HepG2 (cell line): ENCODE results near the gene KRT76. TPM values are rescaled to one million over a fixed set of nuclear protein-coding genes. Genes with fewer than 3 reads are reported as not detected.
A peak's percentile ranks its signal among the peaks of the same experiment; 100 is the strongest.

ENCODE experiments used
- ATAC-seq: fragments of 200-7000 bp; cut with Tn5 transposase; 3 replicates; pipeline ENCODE4 v1.9.1; 2020; ENCODE audit warnings: mild to moderate bottlenecking, moderate library complexity
- BruUV-seq: library from RNA; stranded (reverse); fragments of 400-500 nt; replicated peaks from 2 replicates; lab custom pipeline; 2021; lab: Mats Ljungman, UMichigan
- CTCF ChIA-PET: fragments of 300-600 bp; formaldehyde crosslinking; extraction: SDS; loops from one replicate; lab custom pipeline; 2021; ENCODE audit warnings: low total read pairs, inconsistent platforms, low intra/inter-chr PET ratio; lab: Yijun Ruan, JAX
- POLR2A ChIA-PET: fragments of 350-600 bp; sonication (Branson Sonifier 250); formaldehyde crosslinking; loops from one replicate; lab custom pipeline; 2020; ENCODE audit warnings: antibody characterized with exemption, inconsistent platforms; lab: Yijun Ruan, JAX
- DNase-seq: peaks from one replicate; pipeline ENCODE4 v3.0.0-alpha.2; 2015; ENCODE audit warnings: low spot score
- FAIRE-seq: peaks from 3 replicates; lab custom pipeline; 2011; peaks lifted over from hg19 to GRCh38; lab: Jason Lieb, UNC
- H2AFZ ChIP-seq: one replicate; pipeline ENCODE4 v1.6.1; 2011; ENCODE audit warnings: low read length, inconsistent platforms
- H3K27ac ChIP-seq: fragments of 300-600 bp; 3 replicates; pipeline ENCODE4 v1.8.0; 2011; ENCODE audit warnings: mixed run types, mild to moderate bottlenecking, mixed read lengths, low read length, inconsistent platforms; ENCODE audit not compliant: insufficient read depth; ENCODE audit errors: extremely low read length
- H3K27me3 ChIP-seq, 2 experiments: fragments of 200-600 bp in 1 of 2; 2 replicates in 1 of 2; 3 replicates in 1 of 2; pipeline versions ENCODE4 v1.6.0 to v1.8.0; 2011; ENCODE audit warnings: low read length in 2 of 2, mild to moderate bottlenecking in 2 of 2, moderate library complexity in 2 of 2, inconsistent platforms in 1 of 2; ENCODE audit not compliant: insufficient read depth in 2 of 2, control insufficient read depth in 1 of 2
- H3K36me3 ChIP-seq, 2 experiments: fragments of 200-600 bp in 1 of 2; replicated peaks in 1 of 2; 2 replicates in 1 of 2; 3 replicates in 1 of 2; pipeline versions ENCODE4 v1.5.1 to v1.8.0; 2011; ENCODE audit warnings: low read length in 2 of 2, inconsistent platforms in 1 of 2; ENCODE audit not compliant: insufficient read depth in 2 of 2, control insufficient read depth in 1 of 2
- H3K4me1 ChIP-seq: 2 replicates; pipeline ENCODE4 v1.5.1; 2012; ENCODE audit warnings: low read length, inconsistent platforms; ENCODE audit not compliant: insufficient read depth
- H3K4me2 ChIP-seq: 2 replicates; pipeline ENCODE4 v1.6.0; 2011; ENCODE audit warnings: low read depth, low read length, inconsistent platforms
- H3K4me3 ChIP-seq, 3 experiments: fragments of 200-600 bp in 1 of 3; sonication (generic), shearing (Covaris generic) in 1 of 3; replicated peaks in 1 of 3; 2 replicates each; pipeline ENCODE4 v1.5.1; 2011 to 2016; ENCODE audit warnings: low read length in 3 of 3, inconsistent platforms in 2 of 3, low read depth in 2 of 3, mild to moderate bottlenecking in 2 of 3, control low read depth in 1 of 3, mixed read lengths in 1 of 3; ENCODE audit not compliant: insufficient read depth in 1 of 3
- H3K79me2 ChIP-seq: one replicate; pipeline ENCODE4 v1.6.1; 2011; ENCODE audit warnings: low read length, inconsistent platforms; ENCODE audit not compliant: insufficient read depth
- H3K9ac ChIP-seq: 2 replicates; pipeline ENCODE4 v1.6.0; 2011; ENCODE audit warnings: mild to moderate bottlenecking, low read depth, low read length, inconsistent platforms; ENCODE audit not compliant: insufficient read depth
- H3K9me3 ChIP-seq: 2 replicates; pipeline ENCODE4 v1.5.1; 2012; ENCODE audit warnings: mild to moderate bottlenecking, low read length
- H4K20me1 ChIP-seq: 2 replicates; pipeline ENCODE4 v1.6.0; 2011; ENCODE audit warnings: inconsistent platforms, mild to moderate bottlenecking, low read length, moderate library complexity; ENCODE audit not compliant: insufficient read depth
- CREB1 ChIP-seq, 2 experiments: fragments of 450-650 bp in 1 of 2; IDR thresholded peaks; 2 replicates each; pipeline ENCODE4 v1.6.1; 2016 to 2017; ENCODE audit warnings: control low read depth in 1 of 2, mild to moderate bottlenecking in 1 of 2, missing compliant biosample characterization in 1 of 2, missing genetic modification characterization in 1 of 2
- POLR2G ChIP-seq: fragments of 200-400 bp; formaldehyde crosslinking; IDR thresholded peaks from 2 replicates; pipeline ENCODE4 v1.6.1; 2018; ENCODE audit warnings: mild to moderate bottlenecking, low read depth, low read length, moderate library complexity
- WGBS: methylation state at CpG from one replicate; pipeline ENCODE4 v1.1.6; 2017; ENCODE audit warnings: low lambda C conversion rate; 5-methylcytosine and 5-hydroxymethylcytosine counted together
- in situ Hi-C: cut with HindIII; loops from 2 replicates; pipeline ENCODE4 v1.10.0; 2017; ENCODE audit warnings: low pct_unique_long_range_greater_than_20kb; ENCODE audit not compliant: extremely low pct_ligation_motif_present
- intact Hi-C: fragments of 100-400 bp; cut with micrococcal nuclease; formaldehyde crosslinking; loops from one replicate; pipeline ENCODE4 v1.10.0; 2022; ENCODE audit not compliant: unreplicated experiment
- polyA plus RNA-seq, 8 experiments: library from polyadenylated mRNA; depleted of rRNA in 3 of 8; stranded (reverse) in 7 of 8; unstranded in 1 of 8; fragments of >200 nt; fragmentation: Illumina TruSeq in 4 of 8; extraction: Trizol in 4 of 8; gene quantifications; 2 replicates each; pipeline versions ENCODE4 v1.2.1 to v1.2.3, GENCODE V29; 2011 to 2016; ENCODE audit warnings: low read depth in 4 of 8, missing spikeins in 1 of 8, mixed read lengths in 1 of 8; ENCODE audit not compliant: insufficient read depth in 1 of 8
- small RNA-seq, 3 experiments: library from RNA; depleted of rRNA; stranded (forward); fragments of <200 nt; gene quantifications; one replicate each; pipeline ENCODE3, GENCODE V24; 2012; ENCODE audit warnings: low read depth in 2 of 3, low replicate concordance in 1 of 3; ENCODE audit not compliant: insufficient read length in 3 of 3, insufficient read depth in 2 of 3
- total RNA-seq, 5 experiments: library from RNA; depleted of rRNA; stranded (reverse); fragments of >200 nt; fragmentation: Illumina TruSeq; extraction: Trizol; gene quantifications; 2 replicates each; pipeline ENCODE4 v1.2.3, GENCODE V29; 2016; ENCODE audit warnings: low read depth in 1 of 5

Gene KRT76
- total and polyA plus RNA-seq, 2 of the 13 experiments (the other 11 are each of a cell fraction or from before 2014, with no cell fraction given) = not detected

GRCh38 chr12:52720365-52720886 is 56.7 kb downstream of the KRT76 start:
- H4K20me1 ChIP-seq = no peaks in the 10 kb centered on the region
- H3K9me3 ChIP-seq = no peaks in the 10 kb centered on the region
- peaks cover 0 to 30% of the 10 kb centered on the region in 2 experiments; a peak in 4 of 5 replicates for H3K27me3 ChIP-seq
- no peak overlapping the region for H3K27ac ChIP-seq
- no peaks in the 10 kb centered on the region for H3K4me1 ChIP-seq
- ChIA-PET POLR2A (no interaction called here), CTCF (no interaction called here)
- intact Hi-C loops = no loop called here
- H3K4me2 ChIP-seq = no peak overlapping the region
- H2AFZ ChIP-seq = no peak overlapping the region
- TF ChIP-seq CREB1 (IDR thresholded peaks at IDR 0.05) = 0 out of 2 replicates have a peak, but pooled peaks have one; percentile 46
- no peak for TF ChIP-seq CREB1 (CRISPR knock-in tag; IDR thresholded peaks at IDR 0.05)
- no peak for TF ChIP-seq POLR2G
- BruUV-seq = no TSS peak
- no peak for DNase-seq
- H3K4me3 ChIP-seq = no peak overlapping the region
- no peaks in the 10 kb centered on the region for H3K36me3 ChIP-seq
- WGBS = 2% methylated on average over 6 of the region's 8 CpGs
- H3K79me2 ChIP-seq = no peaks in the 10 kb centered on the region
- H3K9ac ChIP-seq = no peak overlapping the region
- no peak for ATAC-seq
- in situ Hi-C loops = no loop called here
- FAIRE-seq = no peak

Small RNA genes lying within 50 kb of the gene (small RNA-seq; reads per million reads assigned to genes)
- gene AC107016.2 = 0 reads per million in 3 experiments

Other genes starting within 250 kb of the KRT76 start
- not detected in 2 replicates for gene KRT71, start 224.2 kb downstream of the KRT76 start, total RNA-seq (2016; rRNA removed; fragmentation: Illumina TruSeq; extraction: Trizol)
- not detected in 2 replicates for gene KRT71, start 224.2 kb downstream of the KRT76 start, polyA plus RNA-seq (2011; rRNA removed)
- gene KRT74, start 203.5 kb downstream of the KRT76 start, total RNA-seq (2016; rRNA removed; fragmentation: Illumina TruSeq; extraction: Trizol) = not detected in 2 replicates
- not detected in 2 replicates for gene KRT74, start 203.5 kb downstream of the KRT76 start, polyA plus RNA-seq (2011; rRNA removed)
- gene KRT72, start 175.9 kb downstream of the KRT76 start, total RNA-seq (2016; rRNA removed; fragmentation: Illumina TruSeq; extraction: Trizol) = not detected in 2 replicates
- gene KRT72, start 175.9 kb downstream of the KRT76 start, polyA plus RNA-seq (2011; rRNA removed) = not detected in 2 replicates
- not detected in 2 replicates for gene KRT73, start 158.8 kb downstream of the KRT76 start, total RNA-seq (2016; rRNA removed; fragmentation: Illumina TruSeq; extraction: Trizol)
- not detected in 2 replicates for gene KRT73, start 158.8 kb downstream of the KRT76 start, polyA plus RNA-seq (2011; rRNA removed)
- gene KRT2, start 125.1 kb downstream of the KRT76 start, total RNA-seq (2016; rRNA removed; fragmentation: Illumina TruSeq; extraction: Trizol) = not detected in 2 replicates
- not detected in 2 replicates for gene KRT2, start 125.1 kb downstream of the KRT76 start, polyA plus RNA-seq (2011; rRNA removed)
- gene KRT1, start 96.9 kb downstream of the KRT76 start, total RNA-seq (2016; rRNA removed; fragmentation: Illumina TruSeq; extraction: Trizol) = not detected in 2 replicates
- not detected in 2 replicates for gene KRT1, start 96.9 kb downstream of the KRT76 start, polyA plus RNA-seq (2011; rRNA removed)
- not detected in 2 replicates for gene KRT77, start 73.8 kb downstream of the KRT76 start, total RNA-seq (2016; rRNA removed; fragmentation: Illumina TruSeq; extraction: Trizol)
- not detected in 2 replicates for gene KRT77, start 73.8 kb downstream of the KRT76 start, polyA plus RNA-seq (2011; rRNA removed)
- gene KRT3, start 18.8 kb upstream of the KRT76 start, total RNA-seq (2016; rRNA removed; fragmentation: Illumina TruSeq; extraction: Trizol) = not detected in 2 replicates
- not detected in 2 replicates for gene KRT3, start 18.8 kb upstream of the KRT76 start, polyA plus RNA-seq (2011; rRNA removed)
- not detected in 2 replicates for gene KRT4, start 36.8 kb upstream of the KRT76 start, total RNA-seq (2016; rRNA removed; fragmentation: Illumina TruSeq; extraction: Trizol)
- not detected in 2 replicates for gene KRT4, start 36.8 kb upstream of the KRT76 start, polyA plus RNA-seq (2011; rRNA removed)
- not detected in 2 replicates for gene KRT79, start 57.0 kb upstream of the KRT76 start, total RNA-seq (2016; rRNA removed; fragmentation: Illumina TruSeq; extraction: Trizol)
- gene KRT79, start 57.0 kb upstream of the KRT76 start, polyA plus RNA-seq (2011; rRNA removed) = 0.09 TPM in 1 of 2 replicates, not detected in the other
- gene KRT78, start 71.6 kb upstream of the KRT76 start, total RNA-seq (2016; rRNA removed; fragmentation: Illumina TruSeq; extraction: Trizol) = not detected in 2 replicates
- not detected in 2 replicates for gene KRT78, start 71.6 kb upstream of the KRT76 start, polyA plus RNA-seq (2011; rRNA removed)
- gene KRT8, start 127.7 kb upstream of the KRT76 start, total RNA-seq (2016; rRNA removed; fragmentation: Illumina TruSeq; extraction: Trizol) = 718 and 837 TPM in 2 replicates
- 491 and 498 TPM in 2 replicates for gene KRT8, start 127.7 kb upstream of the KRT76 start, polyA plus RNA-seq (2011; rRNA removed)
- 618 and 762 TPM in 2 replicates for gene KRT18, start 171.8 kb upstream of the KRT76 start, total RNA-seq (2016; rRNA removed; fragmentation: Illumina TruSeq; extraction: Trizol)
- 433 and 436 TPM in 2 replicates for gene KRT18, start 171.8 kb upstream of the KRT76 start, polyA plus RNA-seq (2011; rRNA removed)
- gene EIF4B, start 229.1 kb upstream of the KRT76 start, total RNA-seq (2016; rRNA removed; fragmentation: Illumina TruSeq; extraction: Trizol) = 548 and 779 TPM in 2 replicates
- 327 and 416 TPM in 2 replicates for gene EIF4B, start 229.1 kb upstream of the KRT76 start, polyA plus RNA-seq (2011; rRNA removed)